HEK293T (cell line): Measurements from ENCODE around the gene NRXN2.

Experiments
- ARNT ChIP-seq: fragments of 450-650 bp; IDR thresholded peaks from 2 replicates; pipeline ENCODE4 v1.6.1; 2017; ENCODE audit warnings: mild to moderate bottlenecking
- BHLHE40 ChIP-seq: fragments of 450-650 bp; IDR thresholded peaks from 2 replicates; pipeline ENCODE4 v1.6.1; 2016; ENCODE audit warnings: mild to moderate bottlenecking, moderate library complexity, borderline replicate concordance
- FOXK2 ChIP-seq: fragments of 450-650 bp; IDR thresholded peaks from 2 replicates; pipeline ENCODE4 v1.6.1; 2016; ENCODE audit warnings: mild to moderate bottlenecking
- FOXM1 ChIP-seq: fragments of 450-650 bp; IDR thresholded peaks from 2 replicates; pipeline ENCODE4 v1.6.1; 2017; ENCODE audit warnings: mild to moderate bottlenecking, borderline replicate concordance
- L3MBTL2 ChIP-seq: fragments of 450-650 bp; conservative IDR thresholded peaks from 2 replicates; pipeline ENCODE4 v1.6.1; 2016; ENCODE audit warnings: mild to moderate bottlenecking
- NFRKB ChIP-seq: fragments of 450-650 bp; IDR thresholded peaks from 2 replicates; pipeline ENCODE4 v1.6.1; 2016; ENCODE audit warnings: mild to moderate bottlenecking, moderate library complexity
- SP1 ChIP-seq: fragments of 450-650 bp; IDR thresholded peaks from 2 replicates; pipeline ENCODE4 v1.6.1; 2017
- TARDBP ChIP-seq: fragments of 450-650 bp; IDR thresholded peaks from 2 replicates; pipeline ENCODE4 v1.6.1; 2016
- ZNF384 ChIP-seq: fragments of 450-650 bp; IDR thresholded peaks from 2 replicates; pipeline ENCODE4 v1.6.1; 2016
- TF ChIP-seq, protein P1 (sequence below): fragments of 450-650 bp; IDR thresholded peaks from 2 replicates; pipeline ENCODE4 v1.6.1; 2016

DNA sequence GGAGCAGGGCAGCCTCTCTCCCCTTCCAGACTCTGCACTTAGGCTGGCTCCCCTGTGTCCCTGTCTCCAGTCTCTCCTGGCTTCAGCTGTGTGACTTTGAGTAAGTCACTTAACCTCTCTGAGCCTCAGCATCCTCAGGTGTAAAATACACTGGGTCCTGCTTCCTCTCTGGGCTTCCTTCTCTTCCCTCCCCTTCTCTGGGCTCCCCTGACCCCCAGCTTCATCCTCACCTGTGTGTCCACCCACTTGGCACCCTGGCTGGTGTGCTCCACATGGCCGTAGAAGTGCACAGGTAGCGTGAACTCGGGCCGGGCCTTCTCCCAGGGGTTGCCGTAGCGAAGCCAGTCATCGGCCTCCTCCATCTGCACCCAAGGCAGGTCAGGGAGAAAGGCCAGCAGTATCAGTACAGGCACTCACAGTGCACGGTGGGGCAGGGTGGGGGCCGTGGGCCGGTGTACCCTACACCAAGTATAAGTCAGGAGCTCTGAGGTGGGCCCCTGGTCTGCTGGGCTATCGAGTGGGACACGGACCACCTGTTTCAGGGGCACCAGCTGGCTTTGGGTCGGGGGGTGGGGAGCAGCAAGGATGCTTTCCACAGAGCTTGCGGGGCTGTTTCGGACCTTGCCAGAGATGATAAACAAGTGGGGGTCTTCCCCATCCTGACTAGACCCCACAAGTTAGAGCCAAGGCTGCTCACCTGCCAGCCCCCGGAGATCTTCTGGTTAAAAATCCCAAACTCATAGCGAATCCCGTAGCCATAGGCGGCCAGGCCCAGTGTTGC is 34.7 kb upstream of the NRXN2 start:
- TF ChIP-seq, protein P1, sequence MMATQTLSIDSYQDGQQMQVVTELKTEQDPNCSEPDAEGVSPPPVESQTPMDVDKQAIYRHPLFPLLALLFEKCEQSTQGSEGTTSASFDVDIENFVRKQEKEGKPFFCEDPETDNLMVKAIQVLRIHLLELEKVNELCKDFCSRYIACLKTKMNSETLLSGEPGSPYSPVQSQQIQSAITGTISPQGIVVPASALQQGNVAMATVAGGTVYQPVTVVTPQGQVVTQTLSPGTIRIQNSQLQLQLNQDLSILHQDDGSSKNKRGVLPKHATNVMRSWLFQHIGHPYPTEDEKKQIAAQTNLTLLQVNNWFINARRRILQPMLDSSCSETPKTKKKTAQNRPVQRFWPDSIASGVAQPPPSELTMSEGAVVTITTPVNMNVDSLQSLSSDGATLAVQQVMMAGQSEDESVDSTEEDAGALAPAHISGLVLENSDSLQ = no peak
- TF ChIP-seq SP1 (no peak), FOXK2 (no peak), TARDBP (no peak), BHLHE40 (no peak), ZNF384 (no peak), FOXM1 (no peak), ARNT (no peak), L3MBTL2 (no peak), NFRKB (no peak)
